ENCODE measurements around the gene FXYD5.
"Not testable (repeated sequence)": the region's sequence is repeated elsewhere in the genome, so short reads cannot be mapped to it uniquely, and the experiment has no call there.

Gene FXYD5

GRCh38 chr19:35126624-35126959 lies 27.9 kb upstream of the FXYD5 start:
- Histone ChIP-seq H3K4me3 (ENCODE audit: low read depth in 1 of 2, low read length in 1 of 2) (no peak overlapping the region), H3K9me3 (no peaks in the 10 kb centered on the region), H3K36me3 (no peaks in the 10 kb centered on the region), H3K27me3 (no peaks in the 10 kb centered on the region), H3K4me1 (ENCODE audit: control insufficient read depth in 1 of 2, insufficient read depth in 1 of 2, low read depth in 1 of 2, low read length in 1 of 2) (peaks cover 8 to 9% of the 10 kb centered on the region in 2 experiments), H3K27ac (no peak overlapping the region)
- no peak for TF ChIP-seq CTCF (IDR thresholded peaks at IDR 0.05)

GRCh38 chr19:35127871-35128270 lies 26.7 kb upstream of the FXYD5 start:
- Histone ChIP-seq H3K27ac (no peak overlapping the region), H3K4me3 (ENCODE audit: low read depth in 1 of 2, low read length in 1 of 2) (no peak overlapping the region), H3K9me3 (no peaks in the 10 kb centered on the region), H3K27me3 (no peaks in the 10 kb centered on the region), H3K4me1 (ENCODE audit: control insufficient read depth in 1 of 2, insufficient read depth in 1 of 2, low read depth in 1 of 2, low read length in 1 of 2) (peaks cover 8 to 9% of the 10 kb centered on the region in 2 experiments), H3K36me3 (no peaks in the 10 kb centered on the region)
- no peak for TF ChIP-seq CTCF (IDR thresholded peaks at IDR 0.05)

- Histone ChIP-seq H3K9me3 (no peaks in the 10 kb centered on the region), H3K36me3 (no peaks in the 10 kb centered on the region), H3K4me3 (ENCODE audit: low read depth in 1 of 2, low read length in 1 of 2) (no peak overlapping the region), H3K27ac (no peak overlapping the region), H3K4me1 (ENCODE audit: control insufficient read depth in 1 of 2, insufficient read depth in 1 of 2, low read depth in 1 of 2, low read length in 1 of 2) (peaks cover 8 to 9% of the 10 kb centered on the region in 2 experiments), H3K27me3 (no peaks in the 10 kb centered on the region)
- TF ChIP-seq CTCF (IDR thresholded peaks at IDR 0.05) = no peak
Observed at GRCh38 chr19:35128398-35129057, 26.0 kb upstream of the FXYD5 start.

GRCh38 chr19:35129724-35130274 lies 24.7 kb upstream of the FXYD5 start:
- H3K4me3 ChIP-seq (ENCODE audit: low read depth in 1 of 2, low read length in 1 of 2); H3K27me3 ChIP-seq; H3K36me3 ChIP-seq; H3K4me1 ChIP-seq (ENCODE audit: control insufficient read depth in 1 of 2, insufficient read depth in 1 of 2, low read depth in 1 of 2, low read length in 1 of 2); H3K27ac ChIP-seq; H3K9me3 ChIP-seq: not testable (repeated sequence)

- no peak overlapping the region for H3K27ac ChIP-seq
- TF ChIP-seq CTCF (IDR thresholded peaks at IDR 0.05) = no peak
- no peaks in the 10 kb centered on the region for H3K36me3 ChIP-seq
- no peak overlapping the region for H3K4me3 ChIP-seq (ENCODE audit: low read depth in 1 of 2, low read length in 1 of 2)
- H3K9me3 ChIP-seq = no peaks in the 10 kb centered on the region
- H3K4me1 ChIP-seq (ENCODE audit: control insufficient read depth in 1 of 2, insufficient read depth in 1 of 2, low read depth in 1 of 2, low read length in 1 of 2) = peaks cover 0 to 5% of the 10 kb centered on the region in 2 experiments
- H3K27me3 ChIP-seq = no peaks in the 10 kb centered on the region
Observed at GRCh38 chr19:35130761-35131720, 23.5 kb upstream of the FXYD5 start.

- TF ChIP-seq CTCF (IDR thresholded peaks at IDR 0.05) = no peak
- Histone ChIP-seq H3K36me3 (no peaks in the 10 kb centered on the region), H3K27ac (no peak overlapping the region), H3K4me1 (ENCODE audit: control insufficient read depth in 1 of 2, insufficient read depth in 1 of 2, low read depth in 1 of 2, low read length in 1 of 2) (peaks cover 0 to 5% of the 10 kb centered on the region in 2 experiments), H3K9me3 (no peaks in the 10 kb centered on the region), H3K4me3 (ENCODE audit: low read depth in 1 of 2, low read length in 1 of 2) (no peak overlapping the region), H3K27me3 (no peaks in the 10 kb centered on the region)
Observed at GRCh38 chr19:35132254-35132653, 22.3 kb upstream of the FXYD5 start.
